Testis (tissue), 2 donors: ENCODE measurements around the gene LIN52.

Source experiments
- CTCF ChIP-seq, 3 experiments: fragments of 450-650 bp in 2 of 3; fragments of 200-600 bp in 1 of 3; sonication (generic) in 1 of 3; IDR thresholded peaks; one replicate each; pipeline ENCODE4 v1.5.1; 2016 to 2019; ENCODE audit warnings: antibody characterized with exemption in 3 of 3, mild to moderate bottlenecking in 2 of 3, moderate library complexity in 1 of 3
- POLR2A ChIP-seq: fragments of 450-650 bp; IDR thresholded peaks from one replicate; pipeline ENCODE4 v1.6.1; 2017; ENCODE audit warnings: antibody characterized with exemption, mild to moderate bottlenecking, moderate library complexity

- no peak for TF ChIP-seq CTCF (IDR thresholded peaks at IDR 0.05)
- peak; percentile 88 for TF ChIP-seq POLR2A
These were observed at the start of gene LIN52, which contains the start of gene ALDH6A1 for GRCh38 chr14:74084277-74085046.
